Ovary (tissue), 3 donors: ENCODE measurements around the gene PRR5.

Experiments
- EP300 ChIP-seq: sonication (generic); formaldehyde crosslinking; IDR thresholded peaks from one replicate; pipeline ENCODE4 v1.6.1; 2017; ENCODE audit warnings: antibody characterized with exemption
- POLR2A ChIP-seq: fragments of 450-650 bp; IDR thresholded peaks from one replicate; pipeline ENCODE4 v1.6.1; 2017; ENCODE audit warnings: antibody characterized with exemption, mild to moderate bottlenecking, moderate library complexity
- TF ChIP-seq, protein P1 (sequence below), 3 donors: fragments of 450-650 bp in 2 of 3; fragments of 200-600 bp in 1 of 3; IDR thresholded peaks; one replicate each; pipeline versions ENCODE4 v1.5.1 to v1.8.0; 2016 to 2022; ENCODE audit warnings: antibody characterized with exemption in 3 of 3, mild to moderate bottlenecking in 1 of 3
- donor health status: DM: no; HTN: no; CAD: no.

DNA sequence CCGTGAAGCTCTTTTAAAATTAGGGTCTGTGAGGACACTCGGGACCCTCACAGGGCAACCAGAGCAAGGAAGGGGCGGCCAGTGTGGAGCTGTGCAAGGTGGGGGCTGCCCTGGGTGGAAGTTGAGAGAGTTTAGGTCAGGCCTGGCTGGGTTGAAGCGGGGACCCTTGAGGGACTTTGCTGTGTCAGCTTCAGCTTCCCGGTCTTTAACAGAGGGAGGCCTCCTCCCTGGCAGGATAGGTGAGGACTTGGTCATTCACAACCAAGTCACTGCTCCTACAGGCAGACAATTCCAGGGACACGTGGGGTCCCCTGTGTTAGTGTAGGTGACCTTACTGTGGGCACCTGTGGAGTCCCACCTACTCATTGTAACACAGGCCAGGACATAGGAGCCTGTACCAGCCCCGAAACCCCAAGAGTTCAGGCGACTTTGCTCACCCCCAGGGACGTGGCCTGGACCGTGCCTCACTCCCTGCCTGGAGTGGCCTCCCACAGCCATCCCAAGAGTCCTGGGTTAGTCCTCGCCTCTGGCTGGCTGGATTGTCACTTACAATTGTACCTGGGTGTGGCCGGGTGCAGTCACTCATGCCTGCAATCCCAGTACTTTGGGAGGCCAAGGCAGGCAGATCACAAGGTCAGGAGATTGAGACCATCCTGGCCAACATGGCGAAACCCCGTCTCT is 31.6 kb downstream of the PRR5 start:
- TF ChIP-seq POLR2A (no peak), EP300 (no peak)
- TF ChIP-seq, protein P1, sequence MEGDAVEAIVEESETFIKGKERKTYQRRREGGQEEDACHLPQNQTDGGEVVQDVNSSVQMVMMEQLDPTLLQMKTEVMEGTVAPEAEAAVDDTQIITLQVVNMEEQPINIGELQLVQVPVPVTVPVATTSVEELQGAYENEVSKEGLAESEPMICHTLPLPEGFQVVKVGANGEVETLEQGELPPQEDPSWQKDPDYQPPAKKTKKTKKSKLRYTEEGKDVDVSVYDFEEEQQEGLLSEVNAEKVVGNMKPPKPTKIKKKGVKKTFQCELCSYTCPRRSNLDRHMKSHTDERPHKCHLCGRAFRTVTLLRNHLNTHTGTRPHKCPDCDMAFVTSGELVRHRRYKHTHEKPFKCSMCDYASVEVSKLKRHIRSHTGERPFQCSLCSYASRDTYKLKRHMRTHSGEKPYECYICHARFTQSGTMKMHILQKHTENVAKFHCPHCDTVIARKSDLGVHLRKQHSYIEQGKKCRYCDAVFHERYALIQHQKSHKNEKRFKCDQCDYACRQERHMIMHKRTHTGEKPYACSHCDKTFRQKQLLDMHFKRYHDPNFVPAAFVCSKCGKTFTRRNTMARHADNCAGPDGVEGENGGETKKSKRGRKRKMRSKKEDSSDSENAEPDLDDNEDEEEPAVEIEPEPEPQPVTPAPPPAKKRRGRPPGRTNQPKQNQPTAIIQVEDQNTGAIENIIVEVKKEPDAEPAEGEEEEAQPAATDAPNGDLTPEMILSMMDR (IDR thresholded peaks at IDR 0.05), result no peak
